ENCODE measurements around the gene HSD11B2.

DNA sequence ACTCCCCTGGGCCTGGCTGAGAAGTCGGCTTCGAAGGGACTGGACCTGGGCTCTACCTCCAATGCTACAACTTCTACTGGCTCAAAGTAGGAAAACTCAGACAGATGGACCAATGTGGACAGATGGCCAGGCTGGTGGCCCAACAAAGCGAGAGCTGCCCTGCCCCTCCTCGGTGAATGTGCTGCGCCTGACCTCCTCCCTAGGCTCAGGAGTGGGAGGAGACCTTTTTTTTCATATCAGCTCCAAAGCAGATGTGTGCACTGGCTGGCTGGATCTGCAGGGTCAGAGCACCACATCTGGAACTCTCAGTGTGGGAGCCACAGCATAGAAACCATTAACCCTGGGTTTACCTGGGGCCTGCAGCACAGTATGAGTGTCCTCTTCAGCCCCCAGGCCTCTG lies 29.2 kb downstream of the HSD11B2 start:
- TF ChIP-seq, protein P1, sequence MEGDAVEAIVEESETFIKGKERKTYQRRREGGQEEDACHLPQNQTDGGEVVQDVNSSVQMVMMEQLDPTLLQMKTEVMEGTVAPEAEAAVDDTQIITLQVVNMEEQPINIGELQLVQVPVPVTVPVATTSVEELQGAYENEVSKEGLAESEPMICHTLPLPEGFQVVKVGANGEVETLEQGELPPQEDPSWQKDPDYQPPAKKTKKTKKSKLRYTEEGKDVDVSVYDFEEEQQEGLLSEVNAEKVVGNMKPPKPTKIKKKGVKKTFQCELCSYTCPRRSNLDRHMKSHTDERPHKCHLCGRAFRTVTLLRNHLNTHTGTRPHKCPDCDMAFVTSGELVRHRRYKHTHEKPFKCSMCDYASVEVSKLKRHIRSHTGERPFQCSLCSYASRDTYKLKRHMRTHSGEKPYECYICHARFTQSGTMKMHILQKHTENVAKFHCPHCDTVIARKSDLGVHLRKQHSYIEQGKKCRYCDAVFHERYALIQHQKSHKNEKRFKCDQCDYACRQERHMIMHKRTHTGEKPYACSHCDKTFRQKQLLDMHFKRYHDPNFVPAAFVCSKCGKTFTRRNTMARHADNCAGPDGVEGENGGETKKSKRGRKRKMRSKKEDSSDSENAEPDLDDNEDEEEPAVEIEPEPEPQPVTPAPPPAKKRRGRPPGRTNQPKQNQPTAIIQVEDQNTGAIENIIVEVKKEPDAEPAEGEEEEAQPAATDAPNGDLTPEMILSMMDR (conservative IDR thresholded peaks at IDR 0.05) = no peak
- TF ChIP-seq ZFX (IDR thresholded peaks at IDR 0.05) = no peak
